Endothelial cell of umbilical vein (primary cell): ENCODE measurements around the gene TNFSF12. TPM values are rescaled to one million over a fixed set of nuclear protein-coding genes. Genes with fewer than 3 reads are reported as not detected.

Experiments
- BruUV-seq: library from RNA; stranded (reverse); fragments of 400-500 nt; replicated peaks from 2 replicates; lab custom pipeline; 2021; lab: Mats Ljungman, UMichigan
- CTCF ChIA-PET: fragments of 300-600, 350-600 bp; sonication (Branson Sonifier 250); formaldehyde crosslinking; loops from one replicate; lab custom pipeline; 2021; ENCODE audit warnings: antibody characterized with exemption, inconsistent platforms; lab: Charles Lee
- POLR2A ChIA-PET: fragments of 300-600, 350-600 bp; sonication (Branson Sonifier 250); formaldehyde crosslinking; loops from one replicate; lab custom pipeline; 2021; ENCODE audit warnings: antibody characterized with exemption, inconsistent platforms; lab: Charles Lee
- DNase-seq: peaks from one replicate; pipeline ENCODE4 v3.0.0-alpha.2; 2011; ENCODE audit warnings: low read depth, low spot score
- FAIRE-seq: peaks from 2 replicates; lab custom pipeline; 2011; peaks lifted over from hg19 to GRCh38; lab: Jason Lieb, UNC
- H2AFZ ChIP-seq: 2 replicates; pipeline ENCODE4 v1.6.0; 2012; ENCODE audit warnings: low read depth, low read length, control low read depth, inconsistent platforms
- H3K27ac ChIP-seq: 2 replicates; pipeline ENCODE4 v1.5.1; 2011; ENCODE audit warnings: low read depth, mild to moderate bottlenecking, control low read depth, low read length, moderate library complexity; ENCODE audit not compliant: insufficient read depth
- H3K27me3 ChIP-seq, 2 experiments: 2 replicates each; pipeline versions ENCODE4 v1.6.0 to v1.6.1; 2011; ENCODE audit warnings: low read length in 2 of 2, mixed read lengths in 1 of 2; ENCODE audit not compliant: control insufficient read depth in 2 of 2, insufficient read depth in 2 of 2
- H3K36me3 ChIP-seq, 2 experiments: 2 replicates in 1 of 2; 3 replicates in 1 of 2; pipeline ENCODE4 v1.5.1; 2011; ENCODE audit warnings: low read length in 2 of 2, mild to moderate bottlenecking in 1 of 2, moderate library complexity in 1 of 2; ENCODE audit not compliant: control insufficient read depth in 2 of 2, insufficient read depth in 2 of 2; ENCODE audit errors: extremely low read depth in 1 of 2
- H3K4me1 ChIP-seq: 3 replicates; pipeline ENCODE4 v1.5.1; 2011; ENCODE audit warnings: mild to moderate bottlenecking, low read length; ENCODE audit not compliant: control insufficient read depth, insufficient read depth; ENCODE audit errors: extremely low read depth
- H3K4me2 ChIP-seq: 2 replicates; pipeline ENCODE4 v1.6.1; 2011; ENCODE audit warnings: low read length, control low read depth, mixed read lengths; ENCODE audit not compliant: insufficient read depth
- H3K4me3 ChIP-seq, 3 experiments: fragments of 200-600 bp in 1 of 3; sonication (generic), shearing (Covaris generic) in 1 of 3; replicated peaks in 1 of 3; 2 replicates each; pipeline ENCODE4 v1.5.1; 2011 to 2016; ENCODE audit warnings: control low read depth in 3 of 3, low read length in 3 of 3, mild to moderate bottlenecking in 2 of 3, inconsistent platforms in 1 of 3, low read depth in 1 of 3, moderate library complexity in 1 of 3; ENCODE audit not compliant: insufficient read depth in 1 of 3
- H3K79me2 ChIP-seq: 2 replicates; pipeline ENCODE4 v1.6.0; 2012; ENCODE audit warnings: low read length, inconsistent platforms; ENCODE audit not compliant: control insufficient read depth, insufficient read depth
- H3K9ac ChIP-seq: replicated peaks from 2 replicates; pipeline ENCODE3; 2011; ENCODE audit warnings: low read length, control low read depth; ENCODE audit not compliant: insufficient read depth; ENCODE audit errors: extremely low read depth
- H3K9me1 ChIP-seq: replicated peaks from 3 replicates; pipeline ENCODE4 v1.6.0; 2011; ENCODE audit warnings: mild to moderate bottlenecking, low read length; ENCODE audit not compliant: control insufficient read depth, insufficient read depth; ENCODE audit errors: extremely low read depth
- H3K9me3 ChIP-seq: replicated peaks from 2 replicates; pipeline ENCODE4 v1.5.1; 2012; ENCODE audit warnings: low read length, inconsistent platforms; ENCODE audit not compliant: control insufficient read depth, insufficient read depth
- H4K20me1 ChIP-seq: replicated peaks from 2 replicates; pipeline ENCODE3; 2011; ENCODE audit warnings: mild to moderate bottlenecking, low read length; ENCODE audit not compliant: control insufficient read depth, insufficient read depth; ENCODE audit errors: extremely low read depth
- EZH2 ChIP-seq: IDR thresholded peaks from 2 replicates; pipeline ENCODE4 v1.6.1; 2012; ENCODE audit warnings: borderline replicate concordance, low read depth, mild to moderate bottlenecking, moderate library complexity, low read length, inconsistent platforms; ENCODE audit not compliant: severe bottlenecking
- FOS ChIP-seq: IDR thresholded peaks from 2 replicates; pipeline ENCODE4 v1.6.1; 2011; ENCODE audit warnings: mild to moderate bottlenecking, low read length, moderate library complexity, borderline replicate concordance; ENCODE audit not compliant: insufficient read depth
- GATA2 ChIP-seq: IDR thresholded peaks from 2 replicates; pipeline ENCODE4 v1.7.0; 2011; ENCODE audit warnings: low read depth, mild to moderate bottlenecking, moderate library complexity, mixed read lengths, low read length; ENCODE audit not compliant: insufficient read length, insufficient read depth
- JUN ChIP-seq: IDR thresholded peaks from 2 replicates; pipeline ENCODE4 v1.6.1; 2011; ENCODE audit warnings: borderline replicate concordance, low read depth; ENCODE audit not compliant: insufficient read length, insufficient read depth
- MAX ChIP-seq: IDR thresholded peaks from 2 replicates; pipeline ENCODE4 v1.6.1; 2011; ENCODE audit not compliant: insufficient read depth, insufficient read length
- MYC ChIP-seq: IDR thresholded peaks from one replicate; pipeline ENCODE4 v1.6.1; 2011; ENCODE audit warnings: mild to moderate bottlenecking, low read depth, low read length
- POLR2A ChIP-seq: IDR thresholded peaks from 2 replicates; pipeline ENCODE4 v1.6.1; 2012; ENCODE audit warnings: low read depth, mild to moderate bottlenecking, control low read depth, low read length
- POLR2AphosphoS5 ChIP-seq: IDR thresholded peaks from 2 replicates; pipeline ENCODE4 v1.6.1; 2012; ENCODE audit warnings: low read depth, mild to moderate bottlenecking, control low read depth, low read length, moderate library complexity; ENCODE audit not compliant: insufficient read depth
- dilution Hi-C: fragments of 300-500 bp; cut with MboI; formaldehyde crosslinking; loops from one replicate; pipeline ENCODE4 v1.15.0; 2019; ENCODE audit warnings: low sequenced_read_pairs; ENCODE audit not compliant: extremely low pct_ligation_motif_present
- intact Hi-C: fragments of 100-400 bp; cut with micrococcal nuclease; formaldehyde crosslinking; loops from one replicate; pipeline ENCODE4 v1.10.0; 2022
- polyA plus RNA-seq, 4 experiments: library from polyadenylated mRNA; depleted of rRNA in 3 of 4; stranded (reverse) in 3 of 4; unstranded in 1 of 4; fragments of >200 nt; gene quantifications; 2 replicates each; pipeline versions ENCODE4 v1.2.1 to v1.2.3, GENCODE V29; 2011 to 2012; ENCODE audit warnings: missing spikeins in 1 of 4
- total RNA-seq: library from RNA; stranded (reverse); gene quantifications from 2 replicates; pipeline ENCODE4 v1.2.3, GENCODE V29; 2021
- TF ChIP-seq, protein P1 (sequence below), 2 donors: IDR thresholded peaks; 1 replicate in 1 of 2; 2 replicates in 1 of 2; pipeline ENCODE4 v1.5.1; 2011; ENCODE audit warnings: low read length in 2 of 2, mild to moderate bottlenecking in 2 of 2, moderate library complexity in 2 of 2, control low read depth in 1 of 2, inconsistent platforms in 1 of 2, low read depth in 1 of 2; ENCODE audit not compliant: insufficient read depth in 1 of 2; ENCODE audit errors: extremely low read depth in 1 of 2

TNFSF12 gene
- total and polyA plus RNA-seq, 2 donors (not counting 3 experiments of a cell fraction or from before 2014, with no cell fraction given) = 28.4 to 39.4 TPM

GRCh38 chr17:7538050-7538449, 10.8 kb upstream of the TNFSF12 start:
- POLR2A ChIA-PET = no interaction called here
- Histone ChIP-seq H3K27me3 (peaks cover 0 to 5% of the 10 kb centered on the region in 2 experiments), H3K4me1 (no peaks in the 10 kb centered on the region), H3K4me2 (no peak overlapping the region), H3K79me2 (no peaks in the 10 kb centered on the region), H4K20me1 (no peaks in the 10 kb centered on the region), H3K9me3 (peaks cover 5% of the 10 kb centered on the region), H3K9me1 (no peaks in the 10 kb centered on the region), H2AFZ (no peak overlapping the region), H3K27ac (no peak overlapping the region), H3K4me3 (no peak overlapping the region), H3K9ac (no peak overlapping the region), H3K36me3 (no peaks in the 10 kb centered on the region)
- CTCF ChIA-PET = interaction anchor here (1.9 to 2.4 kb wide), 2 partner anchors 23 to 24 kb away, joined by 7 to 11 read pairs; partner anchors contain the start of gene SENP3
- TF ChIP-seq POLR2AphosphoS5 (no peak), FOS (no peak), JUN (no peak), EZH2 (no peak), GATA2 (no peak), POLR2A (no peak), MAX (no peak), MYC (no peak)
- TF ChIP-seq, protein P1, sequence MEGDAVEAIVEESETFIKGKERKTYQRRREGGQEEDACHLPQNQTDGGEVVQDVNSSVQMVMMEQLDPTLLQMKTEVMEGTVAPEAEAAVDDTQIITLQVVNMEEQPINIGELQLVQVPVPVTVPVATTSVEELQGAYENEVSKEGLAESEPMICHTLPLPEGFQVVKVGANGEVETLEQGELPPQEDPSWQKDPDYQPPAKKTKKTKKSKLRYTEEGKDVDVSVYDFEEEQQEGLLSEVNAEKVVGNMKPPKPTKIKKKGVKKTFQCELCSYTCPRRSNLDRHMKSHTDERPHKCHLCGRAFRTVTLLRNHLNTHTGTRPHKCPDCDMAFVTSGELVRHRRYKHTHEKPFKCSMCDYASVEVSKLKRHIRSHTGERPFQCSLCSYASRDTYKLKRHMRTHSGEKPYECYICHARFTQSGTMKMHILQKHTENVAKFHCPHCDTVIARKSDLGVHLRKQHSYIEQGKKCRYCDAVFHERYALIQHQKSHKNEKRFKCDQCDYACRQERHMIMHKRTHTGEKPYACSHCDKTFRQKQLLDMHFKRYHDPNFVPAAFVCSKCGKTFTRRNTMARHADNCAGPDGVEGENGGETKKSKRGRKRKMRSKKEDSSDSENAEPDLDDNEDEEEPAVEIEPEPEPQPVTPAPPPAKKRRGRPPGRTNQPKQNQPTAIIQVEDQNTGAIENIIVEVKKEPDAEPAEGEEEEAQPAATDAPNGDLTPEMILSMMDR (IDR thresholded peaks at IDR 0.05; ENCODE audit: extremely low read depth in 1 of 2, insufficient read depth in 1 of 2, low read depth in 1 of 2, low read length in 2 of 2) = no peak
- intact Hi-C loops = no loop called here
- DNase-seq (no peak), FAIRE-seq (no peak)
- BruUV-seq = no TSS peak
- dilution Hi-C loops = no loop called here
